HG03342 (cell line): ENCODE data around the gene HS6ST2.

ENCODE experiments used
- ATAC-seq: cut with Tn5 transposase; IDR thresholded peaks from one replicate; pipeline ENCODE4 v1.9.1; 2021; ENCODE audit warnings: mild to moderate bottlenecking, moderate library complexity; ENCODE audit not compliant: unreplicated experiment

Gene HS6ST2

GRCh38 chrX:132745593-132745992 lies 212.8 kb downstream of the HS6ST2 start:
- ATAC-seq, result no peak

- ATAC-seq, result no peak
These were observed 214.0 kb downstream of the HS6ST2 start for GRCh38 chrX:132744470-132744869.

GRCh38 chrX:132743086-132743485 lies 215.3 kb downstream of the HS6ST2 start:
- no peak for ATAC-seq

GRCh38 chrX:132742246-132742645 lies 216.2 kb downstream of the HS6ST2 start:
- ATAC-seq, result no peak

- ATAC-seq, result no peak
These were observed 216.7 kb downstream of the HS6ST2 start for GRCh38 chrX:132741689-132742088.

GRCh38 chrX:132740316-132741123 lies 217.9 kb downstream of the HS6ST2 start:
- ATAC-seq, result no peak

GRCh38 chrX:132738951-132739350 lies 219.5 kb downstream of the HS6ST2 start:
- ATAC-seq, result no peak

GRCh38 chrX:132737743-132738142 lies 220.7 kb downstream of the HS6ST2 start:
- no peak for ATAC-seq

GRCh38 chrX:132732236-132732635 lies 226.2 kb downstream of the HS6ST2 start:
- ATAC-seq, result no peak

GRCh38 chrX:132730726-132731125 lies 227.7 kb downstream of the HS6ST2 start:
- ATAC-seq, result no peak

GRCh38 chrX:132730266-132730665 lies 228.2 kb downstream of the HS6ST2 start:
- no peak for ATAC-seq

- no peak for ATAC-seq
These were observed 230.1 kb downstream of the HS6ST2 start for GRCh38 chrX:132728296-132728695.

- ATAC-seq, result no peak
These were observed 239.9 kb downstream of the HS6ST2 start for GRCh38 chrX:132718431-132718958.

- no peak for ATAC-seq
These were observed 242.4 kb downstream of the HS6ST2 start for GRCh38 chrX:132716006-132716405.

- ATAC-seq, result no peak
These were observed 243.5 kb downstream of the HS6ST2 start for GRCh38 chrX:132714913-132715312.

- no peak for ATAC-seq
These were observed 246.1 kb downstream of the HS6ST2 start for GRCh38 chrX:132712350-132712749.

GRCh38 chrX:132710656-132711155 lies 247.7 kb downstream of the HS6ST2 start:
- ATAC-seq, result no peak

GRCh38 chrX:132708529-132708928 lies 249.9 kb downstream of the HS6ST2 start:
- ATAC-seq, result no peak

GRCh38 chrX:132704769-132705168 lies 253.7 kb downstream of the HS6ST2 start:
- no peak for ATAC-seq

- ATAC-seq, result no peak
These were observed 264.0 kb downstream of the HS6ST2 start for GRCh38 chrX:132694382-132694781.

- ATAC-seq, result no peak
These were observed 265.9 kb downstream of the HS6ST2 start for GRCh38 chrX:132692526-132692925.

- no peak for ATAC-seq
These were observed 266.4 kb downstream of the HS6ST2 start for GRCh38 chrX:132692066-132692465.
